GM12891 (cell line): ENCODE measurements around the gene DCAF4.
"Not testable (repeated sequence)": the region's sequence is repeated elsewhere in the genome, so short reads cannot be mapped to it uniquely, and the experiment has no call there.

Source experiments
- DNase-seq: peaks from one replicate; pipeline ENCODE4 v3.0.0; 2011; ENCODE audit warnings: low spot score; ENCODE audit not compliant: insufficient read length
- FAIRE-seq: peaks from 2 replicates; lab custom pipeline; 2011; peaks lifted over from hg19 to GRCh38; lab: Jason Lieb, UNC
- PAX5 ChIP-seq: IDR thresholded peaks from 2 replicates; pipeline ENCODE4 v1.6.1; 2011; ENCODE audit warnings: low read length, moderate library complexity, mild to moderate bottlenecking; ENCODE audit not compliant: insufficient read depth, severe bottlenecking
- POLR2A ChIP-seq: IDR thresholded peaks from 2 replicates; pipeline ENCODE4 v1.6.1; 2011; ENCODE audit warnings: low read depth, low read length, control low read depth
- POLR2AphosphoS5 ChIP-seq: IDR thresholded peaks from 2 replicates; pipeline ENCODE4 v1.6.1; 2011; ENCODE audit warnings: low read depth, low read length, control low read depth
- POU2F2 ChIP-seq: IDR thresholded peaks from 2 replicates; pipeline ENCODE4 v1.6.1; 2011; ENCODE audit warnings: low read depth, mild to moderate bottlenecking, control low read depth, low read length, moderate library complexity
- SPI1 ChIP-seq: IDR thresholded peaks from 2 replicates; pipeline ENCODE4 v1.6.1; 2011; ENCODE audit warnings: low read depth, low read length, control low read depth
- TAF1 ChIP-seq: IDR thresholded peaks from 2 replicates; pipeline ENCODE4 v1.6.1; 2011; ENCODE audit warnings: low read depth, low read length, control low read depth

Gene DCAF4

GRCh38 chr14:72982146-72982708, 56.0 kb downstream of the DCAF4 start:
- TF ChIP-seq SPI1 (no peak), PAX5 (no peak), POLR2AphosphoS5 (no peak), POU2F2 (no peak), TAF1 (no peak), POLR2A (no peak)
- no peak for FAIRE-seq
- DNase-seq, result no peak

- FAIRE-seq (no peak), DNase-seq (no peak)
- TF ChIP-seq PAX5 (no peak), POLR2A (no peak), POU2F2 (no peak), POLR2AphosphoS5 (no peak), TAF1 (no peak), SPI1 (no peak)
Observed at GRCh38 chr14:72986214-72986613, 60.0 kb downstream of the DCAF4 start.

GRCh38 chr14:72986857-72987256, 60.6 kb downstream of the DCAF4 start:
- no peak for DNase-seq
- TF ChIP-seq POLR2AphosphoS5 (no peak), POU2F2 (no peak), TAF1 (no peak), SPI1 (no peak), POLR2A (no peak), PAX5 (no peak)
- no peak for FAIRE-seq

GRCh38 chr14:72990171-72990570, 63.9 kb downstream of the DCAF4 start:
- TF ChIP-seq TAF1, result no peak
- no peak for TF ChIP-seq POLR2A
- no peak for TF ChIP-seq POLR2AphosphoS5
- TF ChIP-seq PAX5, result no peak
- TF ChIP-seq SPI1, result no peak
- TF ChIP-seq POU2F2, result no peak
- FAIRE-seq (no peak), DNase-seq (no peak)

GRCh38 chr14:72996916-72997315, 70.7 kb downstream of the DCAF4 start:
- TF ChIP-seq PAX5 (no peak), SPI1 (no peak), POU2F2 (no peak), TAF1 (no peak), POLR2AphosphoS5 (no peak), POLR2A (no peak)
- no peak for FAIRE-seq

GRCh38 chr14:72998252-72998903, 72.1 kb downstream of the DCAF4 start:
- DNase-seq (no peak), FAIRE-seq (no peak)
- TF ChIP-seq SPI1, result no peak
- TF ChIP-seq POLR2AphosphoS5, result no peak
- no peak for TF ChIP-seq POLR2A
- no peak for TF ChIP-seq PAX5
- TF ChIP-seq POU2F2, result no peak
- TF ChIP-seq TAF1, result no peak

More at GRCh38 chr14:72996916-72997315, 70.7 kb downstream of the DCAF4 start:
- DNase-seq, result no peak

GRCh38 chr14:72999316-72999715, 73.1 kb downstream of the DCAF4 start:
- DNase-seq (no peak), FAIRE-seq (no peak)
- TF ChIP-seq POLR2A (no peak), SPI1 (no peak), PAX5 (no peak), POLR2AphosphoS5 (no peak), POU2F2 (no peak), TAF1 (no peak)

GRCh38 chr14:73000073-73000472, 73.8 kb downstream of the DCAF4 start:
- FAIRE-seq (no peak), DNase-seq (no peak)
- no peak for TF ChIP-seq POLR2A
- no peak for TF ChIP-seq POLR2AphosphoS5
- TF ChIP-seq PAX5, result no peak
- no peak for TF ChIP-seq SPI1
- no peak for TF ChIP-seq POU2F2
- no peak for TF ChIP-seq TAF1

- FAIRE-seq (no peak), DNase-seq (no peak)
- TF ChIP-seq SPI1 (no peak), POLR2A (no peak), PAX5 (no peak), TAF1 (no peak), POU2F2 (no peak), POLR2AphosphoS5 (no peak)
Observed at GRCh38 chr14:73003681-73004080, 77.4 kb downstream of the DCAF4 start.

- FAIRE-seq, DNase-seq: not testable (repeated sequence)
Observed at GRCh38 chr14:73004641-73005040, 78.4 kb downstream of the DCAF4 start.
